Erythroblast (primary cell): Measurements from ENCODE around the gene AMPH.
"Not testable (repeated sequence)": the region's sequence is repeated elsewhere in the genome, so short reads cannot be mapped to it uniquely, and the experiment has no call there.

Source experiments
- GATA1 ChIP-seq: IDR thresholded peaks from 2 replicates; pipeline ENCODE4 v1.6.1; 2011; ENCODE audit warnings: low read depth, mild to moderate bottlenecking, control low read depth, low read length, moderate library complexity
- POLR2A ChIP-seq: IDR thresholded peaks from 2 replicates; pipeline ENCODE4 v1.6.1; 2011; ENCODE audit warnings: mild to moderate bottlenecking, low read length

DNA sequence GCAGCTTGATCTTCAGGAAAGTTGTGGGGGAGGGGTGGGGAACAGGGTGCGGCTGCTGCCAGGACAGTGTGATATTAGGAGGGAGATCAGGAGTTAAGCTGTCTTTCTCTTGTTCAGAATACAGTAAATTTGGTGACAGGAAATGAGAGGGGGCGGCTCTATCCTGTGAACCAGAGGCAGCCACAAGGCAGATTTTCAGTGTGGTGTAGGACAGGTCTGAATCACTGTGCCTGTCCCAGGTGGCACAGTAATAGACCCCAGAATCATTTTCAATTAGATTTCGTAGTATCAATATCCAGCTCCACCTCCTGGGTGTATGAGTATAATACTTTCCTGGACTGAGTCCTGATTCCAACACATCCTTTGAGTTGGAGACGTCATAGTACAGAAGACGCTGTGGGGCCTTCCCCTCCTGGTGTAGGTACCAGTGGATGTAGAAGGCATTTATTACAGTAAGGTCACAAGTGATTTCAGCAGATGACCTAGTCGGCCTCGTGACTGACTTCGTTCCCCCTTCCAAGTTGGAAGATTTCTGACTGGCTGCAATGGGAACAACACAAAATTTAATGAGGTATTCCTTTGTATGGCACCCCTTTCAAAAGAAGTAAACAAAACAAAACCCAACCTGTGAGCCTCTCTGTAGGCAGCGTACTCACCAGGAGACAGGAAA lies 281.9 kb downstream of the AMPH start:
- not testable (repeated sequence) for TF ChIP-seq POLR2A, GATA1
